GM13976 (cell line): ENCODE data around the gene ZNF407.

Experiments used
- DNase-seq: peaks from one replicate; pipeline ENCODE4 v3.0.0; 2012; ENCODE audit warnings: low spot score
- in situ Hi-C: fragments of 300-500 bp; cut with MboI; formaldehyde crosslinking; loops from one replicate; pipeline ENCODE4 v1.12.0; 2022; ENCODE audit warnings: low sequenced_read_pairs, mixed read lengths, inconsistent platforms; ENCODE audit not compliant: unreplicated experiment
- TF ChIP-seq, protein P1 (sequence below): IDR thresholded peaks from 2 replicates; pipeline ENCODE4 v1.5.1; 2012; ENCODE audit warnings: borderline replicate concordance, mild to moderate bottlenecking; ENCODE audit not compliant: insufficient read depth; ENCODE audit errors: extremely low read depth, missing control alignments, control extremely low read depth

ZNF407 gene

DNA sequence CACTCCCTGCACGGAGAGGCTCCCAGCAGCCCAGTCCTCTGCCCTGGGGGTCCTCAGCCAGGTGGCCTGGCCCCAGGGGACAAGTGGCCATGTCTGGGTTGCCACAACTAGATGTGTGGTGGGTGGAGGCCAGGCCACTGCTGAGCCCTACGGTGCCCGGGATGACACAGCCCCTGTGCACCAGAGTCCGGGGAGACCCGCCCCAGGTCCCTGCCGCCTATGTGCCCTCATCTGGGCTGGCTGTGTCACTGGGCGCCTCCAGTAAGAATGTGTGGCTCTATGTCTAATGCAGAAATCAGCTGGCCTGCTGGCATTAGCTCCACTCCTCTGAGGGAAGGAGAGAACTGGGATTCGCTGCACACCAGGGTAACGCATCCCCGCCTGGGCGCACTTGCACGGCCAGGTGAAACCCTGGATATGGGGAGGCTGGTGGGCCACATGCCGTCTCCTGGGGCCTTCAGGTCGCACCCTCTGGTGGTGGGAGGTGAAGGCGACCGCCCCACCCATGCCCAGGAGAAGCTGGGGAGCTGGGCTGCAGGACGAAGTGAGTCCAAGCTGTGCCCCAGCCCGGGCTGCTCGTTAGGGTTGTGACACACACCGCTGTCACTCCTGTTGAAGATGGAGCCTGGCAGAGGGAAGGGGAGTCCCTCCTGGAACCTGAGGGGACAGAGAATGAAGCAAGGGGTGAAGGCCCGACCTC, 475.2 kb downstream of the ZNF407 start:
- TF ChIP-seq, protein P1, sequence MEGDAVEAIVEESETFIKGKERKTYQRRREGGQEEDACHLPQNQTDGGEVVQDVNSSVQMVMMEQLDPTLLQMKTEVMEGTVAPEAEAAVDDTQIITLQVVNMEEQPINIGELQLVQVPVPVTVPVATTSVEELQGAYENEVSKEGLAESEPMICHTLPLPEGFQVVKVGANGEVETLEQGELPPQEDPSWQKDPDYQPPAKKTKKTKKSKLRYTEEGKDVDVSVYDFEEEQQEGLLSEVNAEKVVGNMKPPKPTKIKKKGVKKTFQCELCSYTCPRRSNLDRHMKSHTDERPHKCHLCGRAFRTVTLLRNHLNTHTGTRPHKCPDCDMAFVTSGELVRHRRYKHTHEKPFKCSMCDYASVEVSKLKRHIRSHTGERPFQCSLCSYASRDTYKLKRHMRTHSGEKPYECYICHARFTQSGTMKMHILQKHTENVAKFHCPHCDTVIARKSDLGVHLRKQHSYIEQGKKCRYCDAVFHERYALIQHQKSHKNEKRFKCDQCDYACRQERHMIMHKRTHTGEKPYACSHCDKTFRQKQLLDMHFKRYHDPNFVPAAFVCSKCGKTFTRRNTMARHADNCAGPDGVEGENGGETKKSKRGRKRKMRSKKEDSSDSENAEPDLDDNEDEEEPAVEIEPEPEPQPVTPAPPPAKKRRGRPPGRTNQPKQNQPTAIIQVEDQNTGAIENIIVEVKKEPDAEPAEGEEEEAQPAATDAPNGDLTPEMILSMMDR: no peak
- in situ Hi-C loops: no loop called here
- no peak for DNase-seq

DNA sequence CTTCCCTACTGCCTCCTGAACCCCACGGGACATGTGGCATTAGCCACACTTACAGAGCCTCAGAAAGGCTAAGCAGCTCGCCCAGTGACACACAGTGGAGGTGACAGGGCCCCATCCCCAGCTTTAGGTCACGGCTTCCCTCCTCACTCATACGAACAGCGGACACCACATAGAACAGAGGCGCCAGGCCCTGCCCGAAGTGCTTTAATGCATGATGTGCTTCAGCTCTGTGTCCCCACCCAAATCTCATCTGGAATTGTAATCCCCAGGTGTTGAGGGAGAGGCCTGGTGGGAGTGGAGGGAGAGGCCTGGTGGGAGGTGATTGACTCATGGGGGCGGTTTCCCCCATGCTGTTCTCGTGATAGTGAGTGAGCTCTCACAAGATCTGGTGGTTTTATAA, 476.0 kb downstream of the ZNF407 start:
- TF ChIP-seq, protein P1: no peak
- in situ Hi-C loops: no loop called here
- DNase-seq: no peak

DNA sequence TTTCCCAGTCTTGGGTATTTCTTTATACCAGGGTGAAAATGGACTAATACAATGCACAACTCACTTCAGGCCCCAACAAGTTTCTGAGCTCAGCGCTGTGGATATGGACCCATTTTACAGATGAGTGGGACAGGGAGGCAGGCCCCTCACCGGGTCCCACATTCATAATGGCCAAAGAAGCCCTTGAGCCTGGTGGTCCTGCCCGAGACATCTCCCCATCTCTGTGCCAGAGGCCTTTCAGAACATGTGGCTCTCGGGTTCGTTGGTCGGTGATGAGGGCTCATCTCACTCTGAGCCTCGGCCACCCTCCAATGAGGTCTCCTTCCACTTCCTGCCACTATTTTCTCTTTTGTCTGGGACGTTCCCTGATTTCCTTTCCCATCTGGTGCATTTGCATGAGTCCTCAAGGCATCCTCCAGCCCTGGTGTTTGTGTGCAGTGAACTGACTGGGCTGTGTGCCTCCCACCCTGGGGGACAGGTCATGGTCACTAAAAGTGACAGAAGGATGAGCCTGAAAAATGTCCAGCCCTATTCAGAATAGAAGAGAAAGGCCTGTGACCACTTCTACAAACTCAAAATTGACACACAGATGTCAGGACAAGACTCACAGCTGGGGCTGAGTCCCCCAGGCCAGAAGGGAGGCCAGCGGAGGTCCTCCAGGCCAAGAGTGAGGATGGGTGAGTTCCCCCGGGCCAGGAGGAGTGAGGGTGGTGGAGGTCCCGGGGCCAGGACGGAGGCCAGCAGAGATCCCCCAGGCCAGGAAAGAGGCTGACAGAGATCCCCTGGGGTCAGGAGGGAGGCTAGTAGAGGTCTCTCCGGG, 476.7 kb downstream of the ZNF407 start:
- in situ Hi-C loops: no loop called here
- no peak for DNase-seq
- TF ChIP-seq, protein P1: no peak

DNA sequence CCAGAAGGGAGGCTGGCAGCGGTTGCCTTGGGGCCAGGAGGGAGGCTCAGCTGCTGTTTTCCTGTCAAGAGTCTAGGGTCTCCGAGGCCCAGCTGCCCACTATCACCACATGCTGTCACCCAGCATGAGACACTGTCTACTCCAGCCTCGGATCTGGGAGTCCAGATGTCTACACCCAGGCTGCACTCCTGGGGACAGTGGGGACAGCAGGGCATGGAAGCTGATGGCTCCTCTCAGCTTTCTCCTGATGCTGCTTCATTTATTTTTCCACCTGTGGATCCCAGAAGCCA, 477.3 kb downstream of the ZNF407 start:
- in situ Hi-C loops: no loop called here
- TF ChIP-seq, protein P1: no peak
- no peak for DNase-seq

DNA sequence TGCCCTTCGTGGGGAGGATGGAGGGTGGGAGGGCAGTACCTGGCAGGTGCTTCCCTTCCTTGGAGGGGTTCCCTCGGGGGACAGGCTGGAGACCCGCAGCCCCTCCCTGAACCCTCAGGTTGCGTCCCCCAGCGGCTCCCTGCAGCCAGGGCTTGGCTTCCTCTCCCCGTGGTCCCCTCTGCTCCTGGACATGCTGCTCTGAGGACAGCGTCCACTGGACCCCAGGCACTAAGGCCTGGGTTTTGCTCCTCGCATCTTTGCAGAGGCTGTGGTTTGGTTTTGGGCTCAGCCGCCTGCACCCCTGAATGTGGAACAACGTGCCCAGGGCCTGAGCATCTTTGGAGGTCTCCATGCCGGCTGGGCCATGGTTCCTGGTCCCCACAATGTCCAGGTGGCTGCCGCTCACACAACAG, 477.8 kb downstream of the ZNF407 start:
- no peak for DNase-seq
- TF ChIP-seq, protein P1: no peak
- in situ Hi-C loops: no loop called here

DNA sequence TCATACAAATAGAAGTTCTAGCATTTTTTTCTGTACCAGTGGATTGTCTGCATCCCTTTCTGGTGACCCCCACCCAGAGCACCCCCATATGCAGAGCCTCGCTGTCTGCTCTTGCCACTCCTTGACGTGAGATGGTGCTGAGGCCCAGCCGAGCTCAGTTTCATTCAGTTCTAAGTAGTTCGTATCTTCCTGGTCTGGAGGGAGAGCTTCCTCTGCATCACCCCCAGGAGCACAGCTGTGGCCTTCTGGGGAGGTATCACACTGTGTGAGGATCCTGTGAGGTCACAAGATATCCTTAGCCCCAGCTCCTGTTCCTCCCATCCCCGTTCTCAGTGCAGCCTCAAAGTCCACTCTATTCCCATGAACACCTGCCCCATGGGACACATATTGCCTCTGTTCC, 478.6 kb downstream of the ZNF407 start:
- no peak for DNase-seq
- in situ Hi-C loops: no loop called here
- TF ChIP-seq, protein P1: no peak

DNA sequence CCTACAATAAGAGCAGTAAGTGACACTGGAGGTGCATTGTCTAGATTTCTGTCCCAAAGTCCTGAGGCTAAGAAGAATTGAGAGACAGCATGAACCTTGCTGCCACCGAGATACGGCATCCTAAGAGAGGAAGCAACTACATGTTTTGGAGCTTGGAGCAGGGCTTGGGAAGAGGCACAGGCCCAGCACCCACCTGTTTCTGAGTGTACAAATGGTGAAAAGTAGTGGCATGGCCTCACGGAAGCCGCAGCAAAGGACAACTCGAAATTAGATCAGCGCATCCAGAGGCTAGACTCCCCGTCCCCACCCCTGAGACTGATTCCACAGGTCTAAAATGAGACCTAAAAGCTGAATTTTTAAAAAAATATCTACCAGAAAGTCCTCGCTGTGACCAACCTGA, 483.8 kb downstream of the ZNF407 start:
- in situ Hi-C loops: no loop called here
- no peak for DNase-seq
- TF ChIP-seq, protein P1: no peak
